HG03469 (cell line): ENCODE measurements around the gene SYNJ2.

ENCODE experiments used
- ATAC-seq: cut with Tn5 transposase; IDR thresholded peaks from one replicate; pipeline ENCODE4 v1.9.1; 2021; ENCODE audit warnings: mild to moderate bottlenecking, moderate library complexity, moderate number of reproducible peaks; ENCODE audit not compliant: unreplicated experiment

The SYNJ2 gene

GRCh38 chr6:157978021-157978783 is 3.5 kb upstream of the SYNJ2 start:
- ATAC-seq: no peak

GRCh38 chr6:157980288-157981131 is 1.2 kb upstream of the SYNJ2 start:
- no peak for ATAC-seq

GRCh38 chr6:157981132-157981394 is 600 bp upstream of the SYNJ2 start:
- ATAC-seq: peak; percentile 5

- peak; percentile 5 for ATAC-seq
Measured at GRCh38 chr6:157982102-157982562, 469 bp downstream of the SYNJ2 start.

GRCh38 chr6:157982563-157983405 is 1.1 kb downstream of the SYNJ2 start:
- no peak for ATAC-seq

- no peak for ATAC-seq
Measured at GRCh38 chr6:157983406-157984119, 1.9 kb downstream of the SYNJ2 start.

GRCh38 chr6:157984128-157984527 is 2.5 kb downstream of the SYNJ2 start:
- no peak for ATAC-seq

- ATAC-seq: no peak
Measured at GRCh38 chr6:157984686-157985225, 3.1 kb downstream of the SYNJ2 start.

- no peak for ATAC-seq
Measured at GRCh38 chr6:157985378-157986155, 3.9 kb downstream of the SYNJ2 start.

GRCh38 chr6:157987788-157988699 is 6.4 kb downstream of the SYNJ2 start:
- ATAC-seq: no peak

- ATAC-seq: no peak
Measured at GRCh38 chr6:157988700-157989063, 7.0 kb downstream of the SYNJ2 start.

GRCh38 chr6:157989541-157990289 is 8.1 kb downstream of the SYNJ2 start:
- ATAC-seq: no peak

- ATAC-seq: no peak
Measured at GRCh38 chr6:157990321-157991066, 8.8 kb downstream of the SYNJ2 start.

- no peak for ATAC-seq
Measured at GRCh38 chr6:157991067-157991432, 9.4 kb downstream of the SYNJ2 start.

GRCh38 chr6:157993076-157993475 is 11.4 kb downstream of the SYNJ2 start:
- ATAC-seq: no peak

GRCh38 chr6:157994125-157994795 is 12.6 kb downstream of the SYNJ2 start:
- no peak for ATAC-seq

- ATAC-seq: no peak
Measured at GRCh38 chr6:157995458-157995857, 13.8 kb downstream of the SYNJ2 start.
